Measurements from ENCODE around the gene KRT86.

DNA sequence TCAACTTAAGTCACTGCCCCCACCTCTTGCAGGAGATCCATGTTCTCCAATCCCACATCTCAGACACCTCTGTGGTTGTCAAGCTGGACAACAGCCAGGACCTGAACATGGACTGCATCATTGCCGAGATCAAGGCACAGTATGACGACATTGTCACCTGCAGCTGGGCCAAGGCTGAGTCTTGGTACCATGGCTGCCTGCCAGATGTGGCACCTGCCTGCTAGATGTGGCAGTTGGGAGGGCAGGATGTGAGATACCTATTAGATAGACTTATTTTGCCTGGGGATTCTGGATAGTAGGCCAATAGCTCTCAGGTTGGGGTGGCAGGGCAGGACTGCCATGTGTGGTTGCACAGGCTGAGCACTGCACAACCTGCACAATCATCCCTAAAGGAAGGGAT is 7.9 kb upstream of the KRT86 start:
- TF ChIP-seq, protein P1, sequence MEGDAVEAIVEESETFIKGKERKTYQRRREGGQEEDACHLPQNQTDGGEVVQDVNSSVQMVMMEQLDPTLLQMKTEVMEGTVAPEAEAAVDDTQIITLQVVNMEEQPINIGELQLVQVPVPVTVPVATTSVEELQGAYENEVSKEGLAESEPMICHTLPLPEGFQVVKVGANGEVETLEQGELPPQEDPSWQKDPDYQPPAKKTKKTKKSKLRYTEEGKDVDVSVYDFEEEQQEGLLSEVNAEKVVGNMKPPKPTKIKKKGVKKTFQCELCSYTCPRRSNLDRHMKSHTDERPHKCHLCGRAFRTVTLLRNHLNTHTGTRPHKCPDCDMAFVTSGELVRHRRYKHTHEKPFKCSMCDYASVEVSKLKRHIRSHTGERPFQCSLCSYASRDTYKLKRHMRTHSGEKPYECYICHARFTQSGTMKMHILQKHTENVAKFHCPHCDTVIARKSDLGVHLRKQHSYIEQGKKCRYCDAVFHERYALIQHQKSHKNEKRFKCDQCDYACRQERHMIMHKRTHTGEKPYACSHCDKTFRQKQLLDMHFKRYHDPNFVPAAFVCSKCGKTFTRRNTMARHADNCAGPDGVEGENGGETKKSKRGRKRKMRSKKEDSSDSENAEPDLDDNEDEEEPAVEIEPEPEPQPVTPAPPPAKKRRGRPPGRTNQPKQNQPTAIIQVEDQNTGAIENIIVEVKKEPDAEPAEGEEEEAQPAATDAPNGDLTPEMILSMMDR (IDR thresholded peaks at IDR 0.05): no peak
- TF ChIP-seq POLR2A (IDR thresholded peaks at IDR 0.05): no peak
